HEK293 (cell line): ENCODE data around the gene STRN.
A peak's percentile ranks its signal among the peaks of the same experiment; 100 is the strongest.

ENCODE experiments used
- CTCF ChIA-PET: fragments of 350-600 bp; formaldehyde crosslinking; extraction: SDS; loops from one replicate; lab custom pipeline; 2021; ENCODE audit warnings: antibody characterized with exemption; lab: Yijun Ruan, JAX
- POLR2A ChIA-PET: fragments of 300-600 bp; formaldehyde crosslinking; extraction: SDS; loops from one replicate; lab custom pipeline; 2020; ENCODE audit warnings: antibody characterized with exemption, inconsistent platforms; lab: Yijun Ruan, JAX
- H3K27ac ChIP-seq: fragments of 200-500 bp; sonication (Bioruptor generic); 2 replicates; pipeline ENCODE4 v1.5.1; 2014; ENCODE audit warnings: low read depth, low read length, control low read depth, inconsistent platforms; ENCODE audit errors: extremely low read depth
- H3K36me3 ChIP-seq, 2 experiments: fragments of 200-500 bp in 1 of 2; sonication (Bioruptor generic) in 1 of 2; 1 replicate in 1 of 2; 2 replicates in 1 of 2; pipeline ENCODE4 v1.5.1; 2014 to 2017; ENCODE audit warnings: inconsistent platforms in 2 of 2, low read length in 2 of 2; ENCODE audit not compliant: control insufficient read depth in 2 of 2, insufficient read depth in 1 of 2
- H3K4me1 ChIP-seq: fragments of 200-500 bp; sonication (Bioruptor generic); 2 replicates; pipeline ENCODE4 v1.5.1; 2014; ENCODE audit warnings: mild to moderate bottlenecking, low read length, inconsistent platforms; ENCODE audit not compliant: control insufficient read depth, insufficient read depth
- H3K4me3 ChIP-seq: 2 replicates; pipeline ENCODE4 v1.5.1; 2011; ENCODE audit warnings: low read depth, mild to moderate bottlenecking, control low read depth, low read length, moderate library complexity
- H3K9me3 ChIP-seq: fragments of 200-500 bp; sonication (Bioruptor generic); 2 replicates; pipeline ENCODE4 v1.5.1; 2014; ENCODE audit warnings: low read depth, low read length, inconsistent platforms; ENCODE audit not compliant: control insufficient read depth, insufficient read depth
- GLI4 ChIP-seq: fragments of 450-650 bp; formaldehyde crosslinking; IDR thresholded peaks from 2 replicates; pipeline ENCODE4 v1.5.1; 2016; ENCODE audit warnings: missing biosample characterization, missing genetic modification characterization
- GLIS1 ChIP-seq: fragments of 450-650 bp; formaldehyde crosslinking; IDR thresholded peaks from 2 replicates; pipeline ENCODE4 v1.5.1; 2016; ENCODE audit warnings: missing biosample characterization, missing genetic modification characterization
- SCRT1 ChIP-seq: fragments of 450-650 bp; formaldehyde crosslinking; IDR thresholded peaks from 2 replicates; pipeline ENCODE4 v1.5.1; 2016; ENCODE audit warnings: missing biosample characterization, missing genetic modification characterization, borderline replicate concordance
- YY2 ChIP-seq: fragments of 450-650 bp; formaldehyde crosslinking; IDR thresholded peaks from 2 replicates; pipeline ENCODE4 v1.5.1; 2016; ENCODE audit warnings: missing biosample characterization, missing genetic modification characterization
- ZBTB20 ChIP-seq: fragments of 450-650 bp; formaldehyde crosslinking; IDR thresholded peaks from 2 replicates; pipeline ENCODE4 v1.5.1; 2016; ENCODE audit warnings: missing biosample characterization, missing genetic modification characterization
- ZNF324 ChIP-seq: fragments of 450-650 bp; formaldehyde crosslinking; IDR thresholded peaks from 2 replicates; pipeline ENCODE4 v1.5.1; 2016; ENCODE audit warnings: missing biosample characterization, missing genetic modification characterization
- ZNF394 ChIP-seq: fragments of 450-650 bp; formaldehyde crosslinking; IDR thresholded peaks from 2 replicates; pipeline ENCODE4 v1.5.1; 2016; ENCODE audit warnings: missing biosample characterization, missing genetic modification characterization, mild to moderate bottlenecking, moderate library complexity, borderline replicate concordance
- ZNF501 ChIP-seq: fragments of 450-650 bp; formaldehyde crosslinking; IDR thresholded peaks from 2 replicates; pipeline ENCODE4 v1.5.1; 2016; ENCODE audit warnings: missing biosample characterization, missing genetic modification characterization
- ZNF623 ChIP-seq: fragments of 450-650 bp; formaldehyde crosslinking; IDR thresholded peaks from 2 replicates; pipeline ENCODE4 v1.5.1; 2016; ENCODE audit warnings: missing biosample characterization, missing genetic modification characterization
- ZNF626 ChIP-seq: fragments of 450-650 bp; sonication (Bioruptor Pico); formaldehyde crosslinking; IDR thresholded peaks from 2 replicates; pipeline ENCODE4 v1.5.1; 2018; ENCODE audit warnings: missing biosample characterization, missing genetic modification characterization, inconsistent platforms
- ZNF660 ChIP-seq: fragments of 450-650 bp; IDR thresholded peaks from 2 replicates; pipeline ENCODE4 v1.5.1; 2018; ENCODE audit warnings: missing biosample characterization, mild to moderate bottlenecking, missing genetic modification characterization
- TF ChIP-seq, protein P1 (sequence below): fragments of 450-650 bp; IDR thresholded peaks from 2 replicates; pipeline ENCODE4 v1.5.1; 2018; ENCODE audit warnings: missing biosample characterization, mild to moderate bottlenecking, missing genetic modification characterization
- TF ChIP-seq, protein P2 (sequence below): fragments of 450-650 bp; formaldehyde crosslinking; IDR thresholded peaks from 2 replicates; pipeline ENCODE4 v1.5.1; 2016; ENCODE audit warnings: missing biosample characterization, missing genetic modification characterization, borderline replicate concordance
- TF ChIP-seq, protein P3 (sequence below): fragments of 450-650 bp; formaldehyde crosslinking; IDR thresholded peaks from 2 replicates; pipeline ENCODE4 v1.5.1; 2016; ENCODE audit warnings: missing biosample characterization, missing genetic modification characterization
- TF ChIP-seq, protein P4 (sequence below): fragments of 450-650 bp; formaldehyde crosslinking; optimal IDR thresholded peaks from 2 replicates; pipeline ENCODE3; 2016; ENCODE audit warnings: missing biosample characterization, mild to moderate bottlenecking, missing genetic modification characterization

The STRN gene

DNA sequence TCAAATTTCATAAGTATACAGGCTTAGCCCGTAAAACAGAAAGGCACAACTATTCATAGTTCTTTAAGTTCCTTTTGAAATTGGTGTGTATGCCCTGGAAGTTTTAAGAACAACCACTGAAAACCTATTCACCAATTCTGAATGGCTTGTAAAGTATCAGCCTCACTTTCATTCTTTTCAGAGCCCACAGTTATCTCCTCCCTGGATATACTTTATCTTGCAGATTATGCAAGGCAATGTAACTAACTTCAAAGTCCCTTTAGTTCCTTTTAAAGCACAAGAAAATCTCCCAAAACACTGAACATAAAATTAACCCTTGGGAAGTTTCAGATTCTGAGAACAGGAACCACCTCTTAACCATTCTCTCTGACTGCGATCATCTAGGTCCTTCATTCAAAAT is 1.1 kb downstream of the STRN start:
- ChIA-PET POLR2A (no interaction called here), CTCF (no interaction called here)
- H3K9me3 ChIP-seq, result no peaks in the 10 kb centered on the region
- H3K4me3 ChIP-seq, result peak overlapping the region; percentile 86
- H3K36me3 ChIP-seq, result no peaks in the 10 kb centered on the region
- H3K27ac ChIP-seq, result no peak overlapping the region; the same call in 1 of the 2 replicates
- peaks cover 14% of the 10 kb centered on the region for H3K4me1 ChIP-seq
- TF ChIP-seq, protein P1, sequence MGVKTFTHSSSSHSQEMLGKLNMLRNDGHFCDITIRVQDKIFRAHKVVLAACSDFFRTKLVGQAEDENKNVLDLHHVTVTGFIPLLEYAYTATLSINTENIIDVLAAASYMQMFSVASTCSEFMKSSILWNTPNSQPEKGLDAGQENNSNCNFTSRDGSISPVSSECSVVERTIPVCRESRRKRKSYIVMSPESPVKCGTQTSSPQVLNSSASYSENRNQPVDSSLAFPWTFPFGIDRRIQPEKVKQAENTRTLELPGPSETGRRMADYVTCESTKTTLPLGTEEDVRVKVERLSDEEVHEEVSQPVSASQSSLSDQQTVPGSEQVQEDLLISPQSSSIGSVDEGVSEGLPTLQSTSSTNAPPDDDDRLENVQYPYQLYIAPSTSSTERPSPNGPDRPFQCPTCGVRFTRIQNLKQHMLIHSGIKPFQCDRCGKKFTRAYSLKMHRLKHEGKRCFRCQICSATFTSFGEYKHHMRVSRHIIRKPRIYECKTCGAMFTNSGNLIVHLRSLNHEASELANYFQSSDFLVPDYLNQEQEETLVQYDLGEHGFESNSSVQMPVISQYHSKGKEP, result no peak
- TF ChIP-seq ZNF626 (tag by site-specific recombination) (no peak), GLI4 (no peak), YY2 (tag by site-specific recombination) (no peak), SCRT1 (tag by site-specific recombination) (no peak)
- TF ChIP-seq, protein P2, sequence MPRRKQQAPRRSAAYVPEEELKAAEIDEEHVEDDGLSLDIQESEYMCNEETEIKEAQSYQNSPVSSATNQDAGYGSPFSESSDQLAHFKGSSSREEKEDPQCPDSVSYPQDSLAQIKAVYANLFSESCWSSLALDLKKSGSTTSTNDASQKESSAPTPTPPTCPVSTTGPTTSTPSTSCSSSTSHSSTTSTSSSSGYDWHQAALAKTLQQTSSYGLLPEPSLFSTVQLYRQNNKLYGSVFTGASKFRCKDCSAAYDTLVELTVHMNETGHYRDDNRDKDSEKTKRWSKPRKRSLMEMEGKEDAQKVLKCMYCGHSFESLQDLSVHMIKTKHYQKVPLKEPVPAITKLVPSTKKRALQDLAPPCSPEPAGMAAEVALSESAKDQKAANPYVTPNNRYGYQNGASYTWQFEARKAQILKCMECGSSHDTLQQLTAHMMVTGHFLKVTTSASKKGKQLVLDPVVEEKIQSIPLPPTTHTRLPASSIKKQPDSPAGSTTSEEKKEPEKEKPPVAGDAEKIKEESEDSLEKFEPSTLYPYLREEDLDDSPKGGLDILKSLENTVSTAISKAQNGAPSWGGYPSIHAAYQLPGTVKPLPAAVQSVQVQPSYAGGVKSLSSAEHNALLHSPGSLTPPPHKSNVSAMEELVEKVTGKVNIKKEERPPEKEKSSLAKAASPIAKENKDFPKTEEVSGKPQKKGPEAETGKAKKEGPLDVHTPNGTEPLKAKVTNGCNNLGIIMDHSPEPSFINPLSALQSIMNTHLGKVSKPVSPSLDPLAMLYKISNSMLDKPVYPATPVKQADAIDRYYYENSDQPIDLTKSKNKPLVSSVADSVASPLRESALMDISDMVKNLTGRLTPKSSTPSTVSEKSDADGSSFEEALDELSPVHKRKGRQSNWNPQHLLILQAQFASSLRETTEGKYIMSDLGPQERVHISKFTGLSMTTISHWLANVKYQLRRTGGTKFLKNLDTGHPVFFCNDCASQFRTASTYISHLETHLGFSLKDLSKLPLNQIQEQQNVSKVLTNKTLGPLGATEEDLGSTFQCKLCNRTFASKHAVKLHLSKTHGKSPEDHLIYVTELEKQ (tag by site-specific recombination), result no peak
- TF ChIP-seq, protein P3, sequence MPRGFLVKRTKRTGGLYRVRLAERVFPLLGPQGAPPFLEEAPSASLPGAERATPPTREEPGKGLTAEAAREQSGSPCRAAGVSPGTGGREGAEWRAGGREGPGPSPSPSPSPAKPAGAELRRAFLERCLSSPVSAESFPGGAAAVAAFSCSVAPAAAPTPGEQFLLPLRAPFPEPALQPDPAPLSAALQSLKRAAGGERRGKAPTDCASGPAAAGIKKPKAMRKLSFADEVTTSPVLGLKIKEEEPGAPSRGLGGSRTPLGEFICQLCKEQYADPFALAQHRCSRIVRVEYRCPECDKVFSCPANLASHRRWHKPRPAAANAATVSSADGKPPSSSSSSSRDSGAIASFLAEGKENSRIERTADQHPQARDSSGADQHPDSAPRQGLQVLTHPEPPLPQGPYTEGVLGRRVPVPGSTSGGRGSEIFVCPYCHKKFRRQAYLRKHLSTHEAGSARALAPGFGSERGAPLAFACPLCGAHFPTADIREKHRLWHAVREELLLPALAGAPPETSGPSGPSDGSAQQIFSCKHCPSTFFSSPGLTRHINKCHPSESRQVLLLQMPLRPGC (tag by site-specific recombination), result no peak

DNA sequence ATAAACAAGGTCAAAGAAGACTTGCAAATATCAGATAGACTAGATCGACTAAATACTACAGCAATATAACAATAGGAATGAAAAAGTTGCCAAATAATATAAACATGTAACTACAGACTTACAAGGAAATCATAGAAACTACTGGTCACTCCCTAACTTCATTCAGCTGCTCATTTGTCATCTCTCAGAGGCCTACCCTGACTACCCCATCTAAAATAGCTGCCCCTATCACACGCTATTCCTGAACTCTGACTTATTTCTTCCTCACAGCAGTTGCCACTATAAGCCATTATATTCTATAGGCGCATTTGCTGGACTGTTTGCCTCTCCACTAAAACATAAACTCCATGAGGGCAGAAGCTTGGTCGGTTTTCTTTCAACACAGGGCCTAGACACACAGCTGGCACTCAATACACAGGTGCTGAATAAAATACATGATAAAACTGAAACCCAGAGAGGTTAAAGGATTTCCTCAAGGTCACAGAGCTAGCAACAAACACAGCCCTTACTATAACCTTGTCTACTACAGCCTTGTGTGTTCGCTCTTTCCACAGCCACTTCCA is 1.8 kb downstream of the STRN start:
- Histone ChIP-seq H3K4me1 (peaks cover 20% of the 10 kb centered on the region), H3K27ac (no peak overlapping the region), H3K4me3 (peak overlapping the region; percentile 86), H3K9me3 (no peaks in the 10 kb centered on the region), H3K36me3 (no peaks in the 10 kb centered on the region)
- TF ChIP-seq ZNF324 (tag by site-specific recombination) (no peak), ZNF501 (tag by site-specific recombination) (no peak), ZBTB20 (tag by site-specific recombination) (no peak), GLIS1 (tag by site-specific recombination) (no peak), ZNF623 (tag by site-specific recombination) (no peak), ZNF660 (no peak), ZNF394 (no peak), SCRT1 (tag by site-specific recombination) (no peak)
- TF ChIP-seq, protein P4, sequence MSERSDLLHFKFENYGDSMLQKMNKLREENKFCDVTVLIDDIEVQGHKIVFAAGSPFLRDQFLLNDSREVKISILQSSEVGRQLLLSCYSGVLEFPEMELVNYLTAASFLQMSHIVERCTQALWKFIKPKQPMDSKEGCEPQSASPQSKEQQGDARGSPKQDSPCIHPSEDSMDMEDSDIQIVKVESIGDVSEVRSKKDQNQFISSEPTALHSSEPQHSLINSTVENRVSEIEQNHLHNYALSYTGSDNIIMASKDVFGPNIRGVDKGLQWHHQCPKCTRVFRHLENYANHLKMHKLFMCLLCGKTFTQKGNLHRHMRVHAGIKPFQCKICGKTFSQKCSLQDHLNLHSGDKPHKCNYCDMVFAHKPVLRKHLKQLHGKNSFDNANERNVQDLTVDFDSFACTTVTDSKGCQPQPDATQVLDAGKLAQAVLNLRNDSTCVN (tag by site-specific recombination), result no peak
- ChIA-PET POLR2A (no interaction called here), CTCF (no interaction called here)
